NCI-H2081 treated with DMSO at 0.1 percent for 48 hours (cell line): ENCODE results near the gene SLCO2A1.

Experiments
- DNase-seq: peaks from one replicate; lab custom pipeline; 2025; lab: John Stamatoyannopoulos, UW

Gene SLCO2A1

DNA sequence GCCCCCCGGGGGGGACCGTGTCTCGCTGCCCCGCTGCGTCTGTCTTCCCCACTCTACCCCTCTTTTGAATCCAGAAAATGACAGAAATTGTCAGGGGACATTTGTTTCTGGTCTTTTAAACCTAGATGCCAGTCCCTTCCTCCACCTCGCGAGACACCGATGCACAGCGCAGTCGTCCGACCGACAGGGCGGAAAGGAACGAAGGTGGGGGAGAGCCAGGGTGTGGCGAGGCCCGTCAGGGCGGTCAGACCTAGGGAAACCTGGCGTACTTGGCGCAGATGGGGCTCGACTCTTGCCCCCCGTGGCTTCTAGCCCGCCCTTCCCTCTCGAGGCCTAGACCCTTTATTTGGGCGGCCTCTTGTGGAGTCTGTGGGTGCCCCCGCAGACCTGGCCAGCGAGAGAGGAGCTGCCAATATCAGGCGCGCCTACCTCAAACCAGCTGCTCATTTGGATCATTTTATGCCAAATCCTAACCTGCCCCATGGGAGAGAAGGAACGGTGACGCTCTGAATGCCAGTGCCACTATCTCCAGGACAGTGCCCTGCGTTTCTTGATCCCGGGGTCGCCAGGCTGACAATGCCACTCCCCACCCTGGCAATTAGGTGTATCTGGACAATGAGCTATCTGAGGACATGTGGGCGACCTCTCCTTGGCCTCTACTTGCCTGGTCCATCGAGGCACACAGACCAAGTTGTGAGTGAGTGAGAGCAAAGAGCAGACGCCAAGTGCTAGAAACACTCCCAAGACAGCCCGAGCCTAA, 133.5 kb downstream of the SLCO2A1 start:
- DNase-seq, result no peak

DNA sequence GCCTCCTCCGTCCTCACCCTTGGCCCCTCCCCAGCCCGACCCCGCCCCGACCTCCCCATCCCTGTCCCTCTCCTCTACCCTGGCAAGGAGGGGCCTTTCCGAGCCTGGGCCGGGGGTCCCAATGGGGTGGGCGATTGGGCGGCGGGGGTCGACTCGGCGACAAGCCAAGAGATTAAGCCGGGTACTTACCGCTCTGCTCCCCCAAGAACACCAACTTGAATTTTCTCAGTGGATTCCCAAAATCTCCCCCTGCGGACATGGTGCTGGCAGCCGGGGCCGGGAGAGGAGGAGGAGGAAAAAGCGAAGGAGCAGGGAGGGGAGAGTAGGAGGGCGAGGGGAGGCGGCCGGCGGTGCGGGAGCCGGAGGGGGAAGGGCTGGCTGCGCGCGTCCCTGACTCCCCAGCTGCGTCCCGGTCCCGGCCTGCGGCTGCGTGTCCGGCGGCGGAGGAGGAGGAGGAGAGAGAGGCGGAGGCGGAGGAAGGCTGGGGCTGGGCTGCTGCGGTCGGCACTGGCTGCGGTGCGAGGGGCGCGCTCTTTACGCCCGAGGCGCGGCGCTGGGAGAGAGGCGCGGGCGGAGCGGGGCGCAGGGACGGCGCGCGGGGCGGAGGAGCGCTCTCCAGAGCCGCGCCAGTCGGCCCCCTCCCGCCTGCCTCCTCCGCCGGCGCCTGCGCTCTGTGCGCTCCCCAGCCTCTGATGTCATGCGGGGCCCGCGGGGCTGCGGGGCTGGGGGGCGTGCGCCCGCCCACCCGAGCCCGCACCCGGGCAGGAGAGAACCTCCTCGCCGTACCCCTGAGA, 134.3 kb downstream of the SLCO2A1 start, which contains the start of gene RAB6B:
TSS of gene RAB6B (minus strand) at position 675 of the 794 bp plus-strand sequence. CDS start at position 259, 416 bp downstream.
- DNase-seq, result no peak

DNA sequence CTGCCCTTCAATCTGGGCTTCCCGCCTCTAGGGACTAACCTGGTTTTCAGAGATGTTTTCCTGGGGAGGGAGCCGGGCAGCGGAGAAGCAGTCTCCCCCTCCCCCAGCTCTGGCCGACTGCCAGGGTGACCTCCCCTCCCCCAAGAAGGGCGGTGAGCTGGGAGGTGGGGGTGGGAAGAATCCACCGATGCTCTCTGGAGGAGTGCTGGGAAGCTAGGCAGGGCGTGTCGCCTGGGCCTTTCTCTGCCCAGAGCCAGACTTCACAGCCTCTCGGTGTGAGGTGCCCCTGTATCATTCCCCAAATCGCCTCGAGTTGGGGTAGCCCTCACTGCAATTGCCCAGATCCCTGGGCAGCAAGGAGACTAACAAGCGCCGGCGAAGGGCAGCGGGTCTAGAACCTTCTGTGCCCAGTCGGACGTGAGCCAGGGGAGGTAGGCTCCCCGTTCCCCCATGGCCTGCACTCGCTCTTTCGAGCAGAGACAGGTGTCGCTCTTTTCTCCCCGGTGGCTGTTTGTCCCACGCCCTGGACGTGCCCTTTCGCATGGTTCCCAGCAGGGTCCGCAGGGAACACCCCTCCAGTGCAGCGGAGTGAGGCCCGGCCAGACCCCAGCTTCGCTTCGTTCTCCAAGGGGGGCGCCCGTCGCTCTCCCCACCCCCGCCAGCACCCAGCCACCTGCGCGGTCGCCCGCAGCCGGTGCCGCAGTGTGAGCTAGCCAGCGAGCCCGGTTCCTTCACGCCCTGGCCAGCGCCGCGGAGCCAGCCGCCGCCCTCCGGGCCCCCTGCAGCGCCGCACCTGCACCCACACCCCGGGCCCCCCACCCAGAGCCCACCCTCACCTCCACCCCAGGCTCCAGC, 135.1 kb downstream of the SLCO2A1 start:
- no peak for DNase-seq

DNA sequence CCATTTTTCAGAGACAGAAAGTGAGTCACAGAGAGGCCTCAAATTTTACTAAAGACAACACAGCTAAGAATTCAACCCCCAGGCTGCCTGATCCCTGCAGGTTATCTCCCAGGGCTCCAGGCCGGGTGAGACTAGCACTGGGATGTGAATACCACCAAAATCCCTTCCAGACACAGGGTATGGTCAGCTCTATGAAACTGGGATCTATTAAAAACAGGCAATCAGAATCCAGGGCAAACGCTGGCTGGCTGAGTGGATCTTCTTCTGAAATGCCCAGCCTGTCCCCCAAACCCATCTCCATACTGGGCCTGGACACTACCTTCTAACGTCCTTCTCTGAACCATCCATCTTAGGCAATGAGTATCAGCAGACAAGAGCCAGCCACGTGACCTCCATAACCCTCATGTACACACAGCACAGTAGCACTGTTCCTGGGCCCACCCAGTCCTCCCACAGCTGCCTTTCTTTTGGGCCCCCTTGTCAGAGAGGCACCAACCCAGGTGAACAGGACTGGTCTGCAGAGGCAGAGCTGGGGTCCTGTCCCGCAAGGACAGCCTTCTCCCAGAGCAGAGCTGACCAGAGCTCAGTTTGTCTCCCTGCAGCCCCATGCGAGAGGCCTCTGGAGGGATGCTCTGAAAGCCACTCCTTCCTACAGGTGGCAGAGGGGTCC, 135.9 kb downstream of the SLCO2A1 start:
- no peak for DNase-seq

DNA sequence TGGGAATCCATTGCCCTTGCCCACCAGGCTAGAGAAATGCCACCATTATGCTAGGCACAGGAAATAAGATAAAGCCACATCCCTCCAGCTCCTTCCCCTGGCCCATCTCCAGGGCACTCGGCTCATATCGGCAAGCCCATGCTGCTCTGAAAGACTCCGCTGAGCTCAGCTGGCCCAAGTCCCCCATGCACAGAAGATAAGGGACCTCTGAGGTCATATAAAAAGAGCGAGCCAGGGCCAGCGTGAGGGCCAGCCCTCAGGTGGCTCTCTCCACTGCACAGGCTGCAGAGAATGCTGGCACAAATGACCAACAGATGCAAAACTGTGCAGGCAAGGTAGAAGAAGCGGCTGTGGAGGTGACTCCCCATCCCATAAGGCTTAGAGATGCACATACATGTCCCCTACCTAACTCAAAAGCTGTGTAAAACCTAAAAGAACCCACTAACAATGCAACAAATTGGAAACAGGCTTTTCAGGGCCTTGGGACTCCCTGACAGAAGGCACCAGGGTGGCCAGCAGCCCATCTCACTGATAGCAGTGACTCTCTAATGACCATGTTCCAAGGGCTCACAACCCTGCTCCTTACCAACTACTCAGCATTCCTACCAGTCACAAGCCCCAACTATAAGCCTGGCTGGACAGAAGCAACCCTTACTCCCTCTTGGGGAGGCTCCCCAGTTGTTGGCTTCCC, 137.0 kb downstream of the SLCO2A1 start:
- DNase-seq, result no peak

DNA sequence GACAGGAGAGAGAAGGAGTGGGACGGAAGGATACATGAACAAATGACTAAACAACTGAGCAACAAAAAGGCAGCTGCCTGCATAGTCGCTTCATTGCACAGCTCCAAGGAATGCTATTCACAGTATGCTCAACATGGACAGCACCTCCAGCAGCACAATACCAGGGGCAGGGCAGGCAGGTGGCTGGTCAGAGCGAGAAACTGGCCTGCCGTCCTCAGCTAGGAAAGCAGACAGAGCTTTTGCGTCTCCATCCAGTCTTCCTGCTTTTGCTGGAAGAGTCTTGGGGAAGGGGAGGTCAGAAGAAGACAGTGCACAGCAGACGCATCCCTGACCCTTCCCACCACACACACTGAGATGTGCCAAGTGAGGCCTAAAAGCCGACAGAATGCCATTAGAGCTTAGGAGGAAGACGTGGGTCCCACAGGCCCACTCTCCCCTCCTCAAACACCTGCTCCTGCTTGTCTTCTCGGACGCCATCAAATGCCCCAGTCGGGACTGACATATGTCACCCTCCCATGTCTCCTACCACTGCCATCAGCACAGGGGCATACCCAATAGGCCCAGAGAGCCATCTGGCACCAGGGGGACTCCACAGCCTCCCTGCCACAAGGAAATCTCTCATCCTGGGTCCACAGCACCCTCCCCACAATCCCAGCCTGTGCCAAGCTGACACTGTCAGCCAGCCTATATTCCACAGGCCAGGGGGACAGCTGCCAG, 137.9 kb downstream of the SLCO2A1 start:
- DNase-seq, result no peak

DNA sequence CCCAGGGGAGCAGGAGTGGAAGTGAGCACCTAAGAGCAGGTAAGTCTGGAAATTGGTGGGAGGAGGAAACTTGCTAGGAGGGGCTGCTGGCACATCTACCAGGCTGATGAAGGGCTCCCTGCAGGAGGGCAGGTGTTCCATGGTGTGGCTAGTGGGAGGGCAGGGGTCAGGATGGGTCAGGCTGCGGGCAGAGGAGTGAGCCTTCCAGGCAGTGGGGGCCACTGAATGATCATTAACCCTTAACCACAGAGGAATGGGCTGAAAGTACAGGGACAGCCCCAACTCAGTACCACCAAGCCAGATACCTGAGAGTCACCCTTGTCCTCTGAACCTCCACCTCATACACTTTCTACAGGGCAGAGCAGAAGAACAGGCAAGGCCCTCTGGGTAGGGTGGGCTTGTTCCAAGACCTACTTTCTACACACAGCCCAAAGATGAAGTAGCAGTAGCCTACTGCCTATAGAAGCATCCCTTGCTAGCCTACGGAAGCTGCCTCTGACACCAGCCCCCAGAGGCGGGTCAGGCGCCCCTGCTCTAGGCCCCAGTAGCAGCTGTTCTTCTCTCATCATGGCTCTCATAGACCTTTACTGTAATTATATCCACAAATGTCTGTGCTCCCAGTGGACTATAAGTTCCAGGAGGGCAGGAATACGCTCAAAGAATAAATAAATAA, 138.6 kb downstream of the SLCO2A1 start:
- no peak for DNase-seq

DNA sequence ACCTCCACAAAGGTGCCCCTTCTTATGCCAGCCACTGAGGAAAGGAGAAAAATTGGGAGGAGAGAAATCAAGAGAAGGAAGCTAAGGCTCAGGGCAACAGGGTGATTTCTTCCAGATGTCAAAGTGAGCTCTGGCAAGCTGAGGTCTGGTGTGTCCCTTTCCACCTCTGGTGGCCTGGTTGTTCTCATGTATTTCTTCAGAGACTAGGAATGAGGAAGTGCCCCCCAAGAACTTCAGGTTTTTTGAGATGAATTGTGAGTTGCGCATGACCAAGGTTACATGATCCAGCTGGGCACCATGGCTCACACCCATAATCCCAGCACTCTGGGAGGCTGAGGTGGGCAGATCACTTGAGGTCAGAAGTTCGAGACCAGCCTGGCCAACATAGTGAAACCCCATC, 139.7 kb downstream of the SLCO2A1 start:
- DNase-seq, result no peak

DNA sequence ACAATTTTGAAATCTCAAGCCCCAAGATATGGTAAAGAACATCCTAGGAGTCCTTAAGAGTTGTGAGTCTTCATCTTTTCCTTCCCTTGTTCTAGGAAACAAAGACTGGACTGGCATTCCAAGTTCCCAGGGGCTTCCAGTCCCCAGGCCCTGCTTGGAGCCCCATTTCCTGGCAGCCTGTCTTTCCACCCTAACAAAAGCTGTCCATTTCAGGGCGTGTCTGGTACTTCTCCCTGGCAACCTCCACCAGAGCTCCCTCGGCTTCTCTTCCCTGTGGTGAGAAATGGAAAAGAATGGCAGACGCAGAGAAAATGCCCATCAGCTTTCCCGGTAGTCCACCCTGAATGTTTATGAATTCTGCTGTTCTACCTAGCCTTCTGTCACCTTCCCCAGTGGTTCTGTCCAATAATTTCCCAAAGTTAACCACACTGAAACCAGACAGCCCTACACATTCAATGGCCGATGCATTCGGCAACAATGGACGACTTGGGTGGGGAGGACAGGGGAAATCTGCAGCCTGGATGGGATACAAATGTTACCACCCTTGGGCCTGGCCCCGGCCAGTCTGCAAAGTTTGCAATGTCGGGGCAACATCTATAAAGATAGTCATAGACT, 140.9 kb downstream of the SLCO2A1 start:
- no peak for DNase-seq

DNA sequence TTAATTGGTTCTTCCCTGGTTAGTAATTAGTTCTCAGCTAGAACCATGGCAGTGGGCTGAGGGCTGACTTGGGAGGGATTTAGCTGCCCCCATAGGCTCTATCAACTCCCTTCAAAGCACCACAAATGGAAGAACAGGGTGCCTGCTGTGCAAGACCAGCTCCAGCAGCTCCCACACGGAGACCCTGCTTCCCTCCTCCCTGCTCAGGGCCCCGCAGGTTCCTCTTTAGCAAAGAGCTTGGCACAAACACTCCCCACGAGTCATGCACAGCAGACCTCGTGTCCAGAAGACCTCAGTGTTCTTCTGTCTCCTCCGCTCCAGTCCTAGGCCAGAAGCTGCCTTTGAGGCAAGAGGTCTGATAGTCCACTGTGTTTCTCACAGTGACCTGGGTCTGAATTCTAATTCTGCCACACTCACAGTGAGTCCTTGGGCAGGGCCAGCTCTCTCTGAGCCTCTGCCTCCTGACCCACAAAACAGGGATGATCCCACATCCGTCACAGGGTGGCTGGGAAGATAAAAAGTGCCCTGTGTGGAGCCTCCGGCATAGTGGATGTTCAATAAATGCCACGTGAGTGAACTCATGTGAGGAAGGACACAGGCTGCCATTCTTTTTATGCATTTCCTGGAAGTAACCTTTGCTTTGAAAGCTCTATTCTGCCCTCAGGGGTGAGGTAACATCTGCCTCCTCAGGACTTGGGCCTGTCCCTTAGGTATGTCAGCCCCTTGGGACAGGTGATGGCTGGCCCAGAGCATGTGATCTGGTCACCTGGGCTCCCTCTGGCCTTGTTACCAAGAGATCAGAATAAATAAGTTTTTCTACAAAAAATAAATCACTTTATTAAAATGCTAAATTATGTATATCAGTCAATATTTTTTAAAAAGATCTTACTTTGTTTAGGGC, 141.7 kb downstream of the SLCO2A1 start:
- no peak for DNase-seq

DNA sequence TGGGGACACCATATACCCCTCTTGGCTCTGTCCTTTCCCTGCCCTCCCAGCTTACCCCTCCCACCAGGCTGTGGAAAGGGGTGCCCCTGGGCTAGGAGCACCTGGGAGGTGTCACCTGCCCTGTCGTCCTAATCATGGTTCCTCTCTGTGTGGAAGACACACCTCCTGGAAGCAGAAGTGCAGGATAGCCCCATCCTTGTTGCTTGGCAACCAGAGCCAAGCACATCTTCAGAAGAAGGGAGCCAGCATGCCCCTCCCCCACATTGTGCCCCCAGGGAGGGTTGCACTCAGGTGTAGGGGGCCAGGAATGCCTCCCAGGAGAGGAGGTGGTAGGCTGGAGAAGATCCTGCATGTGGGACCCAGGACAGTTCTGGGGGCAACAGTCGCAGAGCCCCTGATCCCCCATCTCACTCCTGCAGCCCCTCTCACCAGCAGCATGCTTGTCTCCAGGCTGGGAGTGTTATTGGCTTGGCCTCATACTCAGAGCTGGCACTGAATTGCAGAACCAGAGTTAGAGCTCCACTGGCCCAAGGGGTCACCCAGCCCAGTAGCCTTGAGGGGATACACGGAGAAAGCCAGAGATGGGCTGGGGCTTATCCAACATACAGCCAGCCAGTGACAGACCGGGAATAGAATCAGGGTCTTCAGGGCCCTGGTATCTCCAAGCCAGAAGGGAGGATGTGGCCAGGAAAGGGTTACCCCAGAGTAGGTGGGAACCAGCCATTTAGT, 142.5 kb downstream of the SLCO2A1 start:
- no peak for DNase-seq

DNA sequence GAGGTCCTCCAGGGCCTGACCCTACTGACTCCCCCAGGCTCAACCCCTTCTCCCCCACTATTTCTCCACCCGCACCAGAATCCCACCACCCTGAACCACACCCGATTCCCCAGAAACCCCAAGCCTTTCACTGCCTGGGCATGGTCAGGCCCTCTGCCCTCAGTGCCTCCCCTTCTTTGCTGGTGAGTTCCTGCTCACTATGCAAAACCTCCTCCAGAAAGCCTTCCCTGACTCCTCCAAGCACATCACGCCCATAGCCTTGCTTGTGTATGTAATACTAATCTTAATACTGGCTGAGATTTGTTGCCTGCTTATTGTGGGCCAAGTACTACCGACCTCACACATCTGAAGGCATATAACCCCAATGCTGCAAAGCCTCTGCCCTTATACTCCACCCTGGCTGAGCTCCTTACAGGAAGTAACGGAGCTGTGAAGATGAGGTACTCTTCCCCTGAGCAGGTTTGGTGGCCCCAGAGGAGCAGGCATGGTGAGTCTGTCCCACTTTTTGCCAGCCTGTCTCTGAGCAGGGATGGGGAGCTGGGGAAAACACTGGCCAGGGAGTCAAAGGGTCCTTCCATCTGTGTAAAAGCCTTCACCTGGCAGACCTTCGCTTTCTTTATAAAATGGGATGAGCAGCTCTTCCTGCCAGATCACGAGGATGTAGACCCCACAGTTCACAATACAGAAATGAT, 143.5 kb downstream of the SLCO2A1 start:
- DNase-seq, result no peak

DNA sequence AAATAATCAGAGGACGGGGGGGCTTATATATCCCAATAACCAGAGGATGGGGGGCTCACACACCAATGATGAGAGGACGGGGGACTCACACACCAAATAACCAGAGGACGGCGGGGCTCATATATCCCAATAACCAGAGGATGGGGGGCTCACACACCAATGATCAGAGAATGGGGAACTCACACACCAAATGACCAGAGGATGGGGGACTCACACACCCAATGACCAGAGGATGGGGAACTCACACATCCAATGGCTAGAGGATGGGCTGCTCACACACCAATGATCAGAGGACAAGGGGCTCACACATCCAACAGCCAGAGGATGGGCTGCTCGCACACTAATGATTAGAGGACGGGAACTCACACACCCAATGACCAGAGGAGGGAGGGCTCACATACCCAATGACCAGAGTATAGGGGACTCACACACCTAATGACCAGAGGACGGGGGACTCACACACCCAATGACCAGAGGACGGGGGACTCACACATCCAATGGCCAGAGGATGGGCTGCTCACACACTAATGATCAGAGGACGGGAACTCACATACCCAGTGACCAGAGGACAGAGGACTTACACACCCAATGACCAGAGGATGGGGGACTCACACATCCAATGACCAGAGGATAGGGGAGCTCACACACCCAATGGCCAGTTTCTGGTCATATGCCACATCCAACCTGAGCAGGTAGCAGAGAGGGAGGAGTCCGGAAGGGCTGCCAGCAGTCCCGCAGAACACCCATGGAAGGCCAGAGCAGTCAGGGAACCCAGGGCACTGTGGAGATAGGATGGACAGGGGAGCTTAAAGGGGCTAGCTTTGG, 144.6 kb downstream of the SLCO2A1 start:
- no peak for DNase-seq

DNA sequence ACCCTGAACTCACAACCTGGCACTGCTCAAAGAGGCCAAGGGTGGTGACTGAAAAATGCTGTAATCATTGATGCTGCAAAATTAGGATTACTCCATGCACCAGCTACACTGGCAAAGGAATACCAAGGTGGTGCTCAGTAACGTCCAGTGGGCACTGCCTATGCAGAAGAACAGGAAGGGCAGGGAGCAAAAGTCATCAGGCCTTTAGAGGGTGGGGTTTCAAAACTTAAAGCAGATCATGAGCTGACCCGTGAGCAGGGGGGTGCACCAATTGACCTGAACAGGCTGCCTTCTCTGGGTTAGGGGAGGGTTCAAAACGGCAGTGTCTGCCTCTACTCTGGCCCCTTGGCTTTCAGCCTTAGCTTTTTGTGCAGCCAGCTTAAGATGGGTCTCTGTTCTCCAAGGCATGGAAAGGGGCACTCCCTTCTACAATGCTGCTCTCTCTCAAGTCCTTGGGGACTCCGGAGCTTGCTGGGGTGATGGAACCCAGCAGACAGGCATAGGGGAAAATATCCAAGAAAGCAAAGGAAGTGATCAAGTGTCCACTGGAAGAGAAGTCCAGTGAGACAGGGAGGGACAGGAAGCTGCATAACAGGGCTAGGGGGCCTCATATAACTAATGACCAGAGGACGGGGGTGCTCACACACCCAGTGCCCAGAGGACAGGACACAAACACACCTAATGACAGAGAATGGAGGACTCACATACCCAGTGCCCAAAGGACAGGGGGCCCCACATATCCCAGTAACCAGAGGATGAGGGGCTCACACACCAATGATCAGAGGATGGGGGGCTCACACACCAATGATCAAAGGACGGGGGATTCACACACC, 145.5 kb downstream of the SLCO2A1 start:
- DNase-seq, result no peak

DNA sequence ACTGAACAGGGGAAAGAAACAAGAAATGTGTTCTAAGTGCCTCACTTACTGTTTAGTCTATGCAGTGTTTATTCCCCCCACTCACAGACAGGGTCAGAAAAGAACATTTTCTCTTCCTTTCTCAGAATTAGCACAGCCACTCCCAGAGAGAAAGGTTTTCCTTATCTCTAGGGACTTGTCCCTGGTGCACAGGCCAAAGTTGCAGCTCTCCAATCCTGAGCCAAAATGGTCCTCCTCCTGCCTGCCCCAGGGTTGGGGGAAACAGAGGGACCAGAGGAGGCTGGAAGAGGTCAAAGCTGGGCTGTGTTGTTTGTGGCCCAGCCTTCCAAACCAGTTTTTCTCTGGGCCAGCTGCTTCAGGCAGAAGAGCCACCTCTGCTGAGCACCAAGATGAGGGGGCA, 146.1 kb downstream of the SLCO2A1 start:
- no peak for DNase-seq
